HG03378 (cell line): ENCODE results near the gene RAP2A.

Experiments used
- ATAC-seq: cut with Tn5 transposase; IDR thresholded peaks from one replicate; pipeline ENCODE4 v1.9.1; 2021; ENCODE audit warnings: mild to moderate bottlenecking, moderate library complexity; ENCODE audit not compliant: unreplicated experiment

The RAP2A gene

DNA sequence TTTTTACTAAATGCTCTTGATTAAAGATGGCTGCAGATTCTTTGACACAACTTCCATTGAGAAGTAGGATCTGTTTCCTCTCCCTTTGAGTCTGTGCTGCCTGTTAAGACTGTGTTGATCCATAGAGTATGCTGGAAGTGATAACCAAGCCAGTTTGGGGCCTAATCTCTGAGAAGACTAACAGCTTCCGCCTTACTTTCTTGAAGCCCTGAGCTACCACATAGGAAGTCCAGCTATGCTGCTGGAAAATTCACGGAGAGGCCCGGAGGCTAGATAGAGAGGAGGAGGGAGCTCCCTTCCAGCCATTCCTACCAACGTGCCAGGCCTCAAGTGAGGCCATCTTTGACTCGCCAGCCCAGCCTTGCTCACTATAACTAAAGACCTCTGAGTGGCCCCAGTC lies 12.5 kb downstream of the RAP2A start:
- no peak for ATAC-seq

DNA sequence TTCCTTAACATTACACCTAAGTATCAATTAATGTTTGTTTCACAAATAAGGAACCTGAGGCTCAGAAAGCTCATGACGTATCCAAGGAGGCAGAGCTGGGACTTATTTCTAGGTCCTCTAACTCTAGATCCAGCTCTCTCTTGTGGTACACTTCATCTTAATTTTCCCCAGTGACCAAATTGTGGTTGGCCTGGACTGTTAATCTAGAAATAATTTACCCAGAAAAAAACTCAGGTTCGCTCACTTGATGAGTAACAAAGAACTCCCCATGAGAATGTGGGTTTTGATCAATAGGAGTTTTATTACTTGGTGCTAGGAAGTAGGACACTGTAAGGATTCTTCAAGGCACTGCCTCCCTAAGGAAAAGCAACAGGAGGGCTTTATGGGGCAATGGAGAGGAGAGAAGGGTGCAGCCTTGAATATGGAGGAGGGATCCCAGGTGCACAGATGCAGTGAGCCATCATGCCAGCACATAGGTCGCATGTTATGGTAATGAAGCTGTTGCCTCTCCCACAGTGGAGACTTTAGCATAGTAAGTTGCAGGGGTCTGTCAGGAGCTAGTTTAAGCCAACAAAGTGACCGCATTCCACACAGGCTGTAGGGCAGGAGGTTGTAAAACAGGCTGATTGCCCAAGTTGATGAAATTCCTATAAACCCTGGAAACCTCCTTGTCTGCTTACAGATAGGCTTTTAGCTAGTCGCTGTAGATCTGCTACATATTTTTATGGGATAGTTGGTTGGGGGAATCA lies 14.7 kb downstream of the RAP2A start:
- peak; percentile 84 for ATAC-seq

DNA sequence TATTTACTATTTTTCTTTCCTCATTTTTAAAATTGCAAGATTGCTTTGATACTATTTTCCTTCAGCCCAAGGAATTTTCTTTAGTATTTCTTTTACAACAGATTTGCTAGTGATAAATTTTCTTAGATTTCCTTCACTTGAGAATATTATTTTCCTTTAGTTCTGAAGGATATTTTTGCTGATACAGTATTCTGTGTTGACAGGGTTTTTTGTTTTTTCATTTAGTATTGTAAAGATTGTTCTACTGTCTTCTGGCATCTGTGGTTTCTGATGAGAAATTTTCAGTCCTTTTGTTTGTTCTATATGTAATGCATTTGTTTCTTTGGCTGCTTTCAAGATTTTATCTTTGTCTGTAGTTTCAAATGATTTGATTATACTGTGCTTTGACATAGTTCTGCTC lies 20.7 kb downstream of the RAP2A start:
- ATAC-seq: no peak

DNA sequence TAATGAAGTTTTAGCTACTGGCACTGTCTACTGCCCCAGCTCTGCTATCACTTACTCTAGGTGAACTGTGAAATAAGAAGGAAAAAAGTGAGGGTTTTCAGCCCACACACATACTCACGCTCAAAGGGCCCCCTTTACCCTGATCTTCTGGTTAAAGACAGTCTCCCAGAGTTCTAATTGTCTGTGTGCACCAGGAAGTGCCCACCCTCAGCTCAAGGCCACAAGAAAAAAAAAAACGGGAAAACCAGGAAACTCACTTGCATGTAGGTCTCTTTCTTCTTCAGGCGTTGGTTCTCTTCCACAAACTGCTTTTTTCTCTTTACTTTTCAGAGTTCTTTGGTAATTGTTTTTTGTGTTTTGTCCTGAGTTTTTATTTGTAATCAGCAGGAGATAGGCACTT lies 22.1 kb downstream of the RAP2A start:
- ATAC-seq: no peak

DNA sequence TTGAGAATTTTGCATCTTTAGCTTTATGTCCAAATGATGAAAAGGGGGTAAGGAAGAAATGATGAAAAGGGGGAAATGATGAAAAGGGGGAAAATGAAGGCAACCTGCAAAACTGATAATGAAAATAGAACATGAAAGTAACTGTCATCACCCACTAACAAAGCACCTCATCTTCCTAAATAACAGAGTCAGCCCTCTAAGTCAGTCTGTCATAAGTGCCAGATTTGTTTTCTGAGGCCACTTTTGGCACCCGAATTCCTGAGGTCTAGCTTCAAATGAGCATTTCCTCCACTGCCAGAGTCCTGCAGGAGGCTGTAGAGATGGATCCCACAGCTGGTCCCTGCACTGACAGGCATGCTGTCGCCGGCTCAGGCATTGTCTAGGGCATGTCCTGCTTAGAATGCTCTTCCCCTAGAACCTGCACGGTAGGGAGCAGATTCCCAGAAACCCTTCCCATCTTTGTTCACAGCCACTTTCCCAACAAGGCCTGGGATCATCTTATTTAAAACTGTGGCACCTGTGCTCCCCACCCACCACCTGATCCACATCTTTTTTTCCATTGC lies 25.3 kb downstream of the RAP2A start:
- peak; percentile 31 for ATAC-seq

DNA sequence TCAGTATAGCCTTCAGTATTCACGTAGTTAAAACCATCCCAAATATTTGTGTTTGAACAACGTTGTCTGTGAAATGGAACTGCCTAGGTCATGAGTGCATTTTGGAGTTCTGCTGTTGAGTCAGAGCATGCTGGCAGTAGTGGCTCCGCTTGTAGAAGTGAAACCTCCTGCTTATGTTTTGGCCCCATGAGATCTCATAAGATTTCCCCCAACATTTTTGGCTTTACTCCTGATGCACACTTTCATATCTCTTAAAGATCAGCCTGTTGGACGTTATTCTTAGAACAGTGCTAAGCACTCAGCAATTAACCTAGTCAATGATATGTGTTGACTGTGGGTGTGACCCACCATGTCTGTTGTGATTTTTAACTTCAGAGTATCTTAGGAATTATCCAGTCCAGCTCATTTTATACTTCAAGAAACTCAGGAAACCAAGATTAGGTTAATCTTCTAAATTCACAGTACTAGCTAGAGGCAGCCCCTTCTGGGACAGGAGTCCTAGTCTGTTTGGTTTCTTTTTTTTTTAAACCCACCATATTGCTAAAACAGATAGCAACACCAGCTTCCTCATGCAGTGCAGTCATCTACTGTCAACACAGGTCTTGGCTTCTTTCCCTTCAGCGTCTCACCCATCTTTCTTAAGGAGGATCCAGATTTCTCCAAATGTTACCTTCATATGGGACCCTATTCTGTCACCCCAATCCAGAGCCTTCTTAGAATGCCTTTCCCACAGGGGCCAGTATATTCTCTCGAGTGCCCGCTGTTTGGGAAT lies 26.2 kb downstream of the RAP2A start:
- ATAC-seq: peak; percentile 95

DNA sequence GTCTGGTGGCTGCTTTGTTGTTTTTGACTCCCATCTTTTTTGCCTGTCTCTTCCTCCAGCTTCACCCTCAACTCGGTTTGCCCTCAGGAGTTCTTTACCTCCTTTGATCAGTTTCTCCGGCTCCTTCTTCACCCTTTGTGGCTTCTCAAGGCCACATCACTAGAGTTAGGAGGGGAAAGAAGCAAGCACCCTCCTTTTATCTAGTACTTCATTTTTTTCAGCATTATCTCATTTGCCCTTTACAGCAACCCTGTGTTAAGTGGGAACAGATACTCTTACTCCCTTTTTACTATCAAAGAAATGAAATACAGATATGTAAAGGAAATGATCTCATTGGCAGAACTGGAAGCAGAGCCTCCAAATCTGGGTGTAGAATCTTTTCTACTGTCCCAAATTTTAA lies 26.9 kb downstream of the RAP2A start:
- no peak for ATAC-seq

DNA sequence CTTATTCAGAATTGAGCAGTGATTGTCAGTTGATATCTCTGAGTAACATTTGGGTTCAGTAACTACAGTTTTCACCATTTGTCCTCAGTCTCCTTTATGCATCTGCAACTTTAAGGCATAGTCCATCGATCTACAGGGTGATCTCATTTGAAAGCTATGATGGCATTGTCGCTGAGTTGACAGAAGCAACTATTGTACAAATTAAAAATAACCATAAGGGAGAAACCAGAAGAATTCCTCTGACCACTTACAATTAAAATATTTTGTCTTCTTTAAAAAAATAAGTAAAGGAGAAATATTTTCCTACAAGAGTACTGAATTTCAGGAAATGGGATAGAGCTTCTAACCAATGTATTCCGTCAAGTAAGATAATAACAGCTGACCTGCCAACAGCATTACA lies 30.6 kb downstream of the RAP2A start:
- no peak for ATAC-seq

DNA sequence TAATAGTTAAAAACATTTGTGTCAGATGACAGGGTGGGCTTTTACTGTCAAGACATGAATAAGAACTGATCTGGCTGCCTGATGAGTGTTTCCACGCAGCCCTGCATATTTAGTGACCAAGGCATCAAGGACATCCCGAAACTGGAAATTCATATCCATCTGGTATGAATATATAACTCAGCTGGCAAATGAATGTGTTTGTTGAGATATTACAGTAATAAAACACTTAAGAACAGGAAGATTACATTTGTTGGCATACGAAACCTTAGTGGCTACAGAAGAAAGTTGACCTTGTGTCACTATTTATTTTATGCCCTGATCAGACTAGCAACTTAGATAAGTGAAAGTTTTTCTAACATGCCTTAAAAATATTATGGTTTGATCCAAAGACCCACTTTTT lies 32.8 kb downstream of the RAP2A start:
- ATAC-seq: no peak

DNA sequence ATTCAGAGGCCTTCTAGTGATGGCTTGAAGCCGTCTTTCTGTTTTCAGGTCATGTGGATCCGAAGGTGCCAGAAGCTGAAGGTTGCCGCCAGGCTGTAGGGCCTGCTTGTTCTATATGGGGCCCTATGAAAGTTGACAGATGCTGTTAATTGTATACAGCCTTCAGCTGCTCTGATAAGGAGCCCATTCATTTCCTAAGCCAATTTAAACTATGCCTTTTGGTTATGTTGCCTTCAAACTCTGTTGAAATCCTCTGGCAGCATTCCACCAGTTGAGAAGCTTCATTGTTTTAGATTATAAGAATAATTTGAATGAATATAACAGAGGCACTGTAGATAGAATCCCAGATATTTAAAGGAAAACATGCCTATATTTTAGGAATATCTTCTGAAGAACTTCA lies 34.4 kb downstream of the RAP2A start:
- no peak for ATAC-seq

DNA sequence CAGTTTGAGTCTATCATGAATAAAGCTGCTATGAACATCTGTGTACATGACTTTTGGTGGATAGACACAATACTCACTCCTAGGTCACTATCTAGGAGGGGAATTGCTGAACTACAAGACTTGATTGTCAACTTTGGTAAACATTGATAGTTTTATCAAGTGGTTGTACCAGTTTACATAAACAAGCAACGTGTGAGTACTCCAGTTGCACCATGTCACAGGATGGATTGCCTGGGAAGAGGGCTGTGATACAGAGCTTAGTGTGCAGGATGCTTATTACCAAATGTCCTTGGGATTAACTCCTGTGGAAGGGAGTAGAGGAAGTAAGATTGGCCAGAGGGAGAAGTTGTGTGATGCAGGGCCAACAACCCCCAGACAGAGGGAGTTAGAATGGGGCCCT lies 37.7 kb downstream of the RAP2A start:
- no peak for ATAC-seq

DNA sequence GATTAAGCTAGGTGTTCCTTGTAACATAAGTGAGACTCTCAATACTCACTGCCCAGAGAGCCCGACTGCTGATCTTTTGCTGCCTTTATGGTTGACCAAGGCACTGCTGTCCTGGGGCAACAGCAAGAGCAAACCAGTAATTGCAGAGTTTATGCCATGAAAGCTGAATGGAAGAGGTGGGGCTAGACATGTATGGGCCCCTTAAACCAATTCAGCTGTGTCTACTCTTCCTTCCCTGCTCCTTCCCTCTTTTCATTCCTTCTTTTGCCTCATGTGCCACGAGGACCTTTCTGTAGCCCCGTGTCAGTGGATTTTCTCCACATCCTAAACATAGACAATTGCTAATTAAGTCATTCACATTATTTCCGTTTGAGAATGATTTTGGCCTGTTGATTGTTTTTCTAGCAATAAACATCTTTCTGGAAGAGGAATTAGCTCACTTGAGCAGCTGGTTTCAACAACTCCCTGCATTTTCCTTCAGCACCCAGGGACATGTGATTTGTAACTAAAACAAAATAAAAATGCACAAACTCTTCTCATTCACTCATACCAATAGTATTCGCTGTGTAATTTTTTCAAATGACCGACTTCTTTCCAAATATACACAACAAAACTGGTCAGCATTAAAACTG lies 40.5 kb downstream of the RAP2A start:
- ATAC-seq: no peak

DNA sequence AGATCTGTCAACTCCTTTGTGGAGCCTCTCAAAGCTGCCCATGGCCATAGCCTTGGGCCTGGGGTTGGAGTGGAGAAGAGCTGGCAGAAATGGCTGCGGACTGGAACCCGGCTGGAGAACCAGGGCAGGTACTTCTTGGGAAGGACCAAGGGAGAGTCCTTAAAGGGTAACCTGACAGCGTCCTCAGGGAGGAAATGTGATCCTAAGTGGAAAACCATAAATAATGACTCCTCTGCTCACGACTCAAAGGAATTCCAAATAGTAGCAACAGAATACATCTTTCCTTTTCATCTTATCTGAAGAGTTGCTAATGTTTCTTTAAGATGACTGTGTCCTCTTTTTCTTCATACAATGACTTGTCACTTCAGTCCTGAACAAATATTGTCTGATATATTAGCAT lies 41.0 kb downstream of the RAP2A start:
- no peak for ATAC-seq

DNA sequence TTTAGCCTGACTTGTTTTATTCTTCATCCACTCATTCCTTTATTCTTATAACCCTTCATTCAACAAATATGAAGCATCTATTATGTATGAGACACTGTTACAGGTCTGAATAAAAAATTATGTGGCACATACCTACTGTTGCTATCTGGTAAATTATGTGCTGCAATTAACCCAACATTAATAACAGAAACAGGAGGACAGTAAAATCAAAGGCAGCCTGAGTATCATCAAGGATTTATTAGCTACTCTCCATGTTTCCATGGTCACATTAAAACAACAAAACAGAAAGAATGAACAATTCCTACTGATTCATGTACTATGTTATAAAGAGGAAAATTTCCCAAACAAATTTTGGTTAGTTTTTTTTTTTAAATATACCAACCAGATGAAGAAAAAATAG lies 43.9 kb downstream of the RAP2A start:
- ATAC-seq: no peak

DNA sequence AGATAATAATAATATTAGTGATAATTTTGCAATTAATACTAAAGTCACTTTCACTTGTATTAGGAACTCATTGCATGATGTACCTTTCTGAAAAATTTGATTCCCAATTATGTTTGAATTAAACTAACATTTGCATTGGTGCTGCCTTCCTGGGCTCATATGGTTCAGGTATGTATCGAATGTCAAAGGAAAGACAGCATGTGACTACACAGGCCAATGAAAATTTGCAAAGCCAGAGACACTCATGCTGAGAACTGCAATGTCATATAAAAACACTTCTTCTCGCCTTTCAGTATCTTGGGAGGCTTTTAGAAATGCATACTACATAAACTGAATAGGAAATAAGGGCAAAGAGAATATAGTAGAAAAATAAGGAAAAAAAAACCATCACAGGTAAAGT lies 44.3 kb downstream of the RAP2A start:
- ATAC-seq: no peak

DNA sequence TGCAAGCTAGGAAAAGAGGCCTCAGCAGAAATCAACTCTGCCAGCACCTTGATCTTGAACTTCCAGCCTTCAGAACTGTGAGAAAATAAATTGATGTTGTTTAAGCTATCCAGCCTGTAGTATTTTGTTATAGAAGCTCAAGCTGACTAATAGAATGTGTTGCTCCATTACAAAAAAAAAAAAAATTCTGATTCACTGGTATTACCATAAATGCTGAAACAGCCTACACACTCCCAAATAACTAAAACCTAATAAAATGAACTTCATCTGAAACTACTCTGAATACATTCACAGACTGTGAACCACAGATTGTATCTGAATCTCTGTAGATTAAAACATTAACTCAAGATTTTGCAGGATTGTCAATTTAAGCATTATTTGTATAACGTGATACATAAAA lies 49.5 kb downstream of the RAP2A start:
- ATAC-seq: no peak

DNA sequence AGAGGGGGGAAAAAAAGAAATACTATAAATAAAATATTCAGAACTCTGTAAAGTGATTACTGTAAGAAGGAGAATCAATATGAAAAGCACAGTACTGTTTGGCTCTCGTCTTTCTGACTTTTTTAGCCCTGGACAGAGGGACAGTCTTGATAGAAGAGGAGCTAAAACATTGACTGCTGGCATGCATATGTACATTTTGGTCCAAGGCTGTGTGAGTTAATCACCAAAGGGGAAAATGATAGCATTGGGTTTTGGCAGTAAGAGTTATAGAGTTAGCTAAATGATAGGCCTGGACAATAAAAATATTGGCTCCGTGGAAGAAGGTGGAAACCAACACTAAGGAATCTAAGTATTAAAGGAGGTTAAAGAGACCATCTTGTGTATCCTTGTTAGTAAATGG lies 50.3 kb downstream of the RAP2A start:
- no peak for ATAC-seq

DNA sequence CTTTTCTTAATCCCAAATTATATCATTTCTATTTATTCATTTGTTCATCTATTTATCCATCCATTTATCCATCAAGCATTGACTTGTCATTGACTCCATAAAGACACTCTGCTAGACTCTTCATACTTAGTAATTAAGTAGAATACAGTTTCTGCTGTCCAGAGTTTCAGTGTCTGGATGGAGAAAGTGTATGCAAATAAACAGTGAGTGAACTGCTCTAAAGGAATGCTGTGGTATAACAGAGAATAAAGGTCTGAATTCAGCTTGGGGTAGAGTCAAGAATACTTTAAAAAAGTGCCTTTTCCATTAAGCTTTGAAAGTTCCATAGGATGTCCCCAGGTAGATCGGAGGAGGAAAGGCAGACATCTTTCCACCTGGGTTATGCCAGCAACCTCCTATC lies 51.4 kb downstream of the RAP2A start:
- ATAC-seq: no peak

DNA sequence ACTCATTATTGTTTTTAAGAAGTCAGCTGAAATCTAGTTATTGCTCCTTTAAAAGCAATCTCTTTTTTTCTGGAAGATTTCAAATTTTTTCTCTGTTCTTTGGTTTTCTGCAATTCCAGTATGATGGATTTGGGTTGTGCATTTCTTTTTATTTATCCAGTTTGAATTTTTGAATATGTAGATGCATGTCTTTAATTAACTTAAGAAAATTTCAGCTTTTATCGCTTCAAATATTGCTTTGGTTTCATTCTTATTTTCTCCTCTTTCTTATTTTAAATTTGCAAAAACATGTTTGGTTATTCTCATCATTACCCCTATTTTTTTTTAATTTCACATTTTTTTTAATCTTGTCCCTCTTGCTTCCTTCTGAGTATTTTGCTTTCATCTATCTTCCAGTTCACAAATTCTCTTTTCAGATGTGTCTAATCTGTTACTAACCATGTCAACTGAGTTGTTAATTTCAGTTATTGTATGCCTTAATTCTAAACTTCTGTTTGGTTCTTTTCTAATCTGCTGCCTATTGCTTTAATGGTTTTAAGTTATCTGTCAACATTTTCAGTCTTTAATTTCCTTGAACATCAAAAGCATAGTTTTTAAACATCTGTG lies 56.8 kb downstream of the RAP2A start:
- no peak for ATAC-seq

DNA sequence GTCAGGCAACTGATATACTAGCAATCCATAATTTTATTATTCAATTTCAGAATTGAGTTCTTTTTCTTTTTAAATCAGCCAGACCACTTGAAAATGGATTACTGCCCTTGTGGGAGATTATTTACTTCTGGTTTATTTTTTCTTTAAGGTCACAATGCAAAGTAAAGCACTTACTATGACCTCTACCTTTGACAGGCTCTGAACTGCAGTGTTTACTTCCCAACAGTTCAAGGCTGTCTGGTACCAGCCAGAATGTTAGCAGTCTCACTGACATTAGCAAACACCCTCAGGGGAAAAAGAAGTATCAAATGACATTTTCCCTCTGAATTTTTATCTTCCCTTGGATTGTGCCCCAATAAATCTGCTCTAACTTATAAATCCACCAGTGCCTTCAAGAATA lies 57.5 kb downstream of the RAP2A start:
- ATAC-seq: no peak

DNA sequence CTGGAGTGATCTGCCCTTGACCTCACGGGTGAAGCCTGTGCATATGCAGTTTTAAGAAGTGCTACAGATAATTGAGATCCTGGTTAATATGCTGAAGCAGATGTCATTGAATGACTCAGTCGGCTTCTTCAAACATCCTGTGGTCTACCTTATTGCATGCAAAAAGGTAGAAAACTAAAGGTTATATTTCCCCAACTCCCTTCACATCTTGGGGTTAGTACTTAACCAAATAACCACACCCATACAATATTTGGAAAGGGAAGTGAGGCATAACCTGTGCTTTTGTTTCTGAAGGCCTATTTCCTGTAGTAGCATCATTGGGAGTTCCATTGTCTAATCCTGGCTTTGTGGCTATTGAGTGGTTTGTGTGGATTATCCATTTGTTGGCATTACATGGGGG lies 58.3 kb downstream of the RAP2A start:
- no peak for ATAC-seq
